Tibial nerve (tissue), 4 donors: Measurements from ENCODE around the gene SUGCT. TPM values are rescaled to one million over a fixed set of nuclear protein-coding genes. Genes with fewer than 3 reads are reported as not detected.

Experiments
- DNase-seq, 2 donors: peaks; one replicate each; pipeline ENCODE4 v3.0.0-alpha.2; 2019; ENCODE audit warnings: low spot score in 2 of 2
- H3K27ac ChIP-seq, 4 donors: fragments of 200-600 bp; sonication (generic) in 3 of 4; one replicate each; pipeline ENCODE4 v1.5.1; 2017 to 2019; ENCODE audit warnings: mild to moderate bottlenecking in 1 of 4
- H3K27me3 ChIP-seq, 2 donors: fragments of 200-600 bp; sonication (generic) in 1 of 2; one replicate each; pipeline versions ENCODE4 v1.5.1 to v1.6.0; 2017 to 2019
- H3K36me3 ChIP-seq, 3 donors: fragments of 200-600 bp; sonication (generic); one replicate each; pipeline ENCODE4 v1.5.1; 2018 to 2019
- H3K4me1 ChIP-seq, 4 donors: fragments of 200-600 bp; sonication (generic) in 3 of 4; one replicate each; pipeline ENCODE4 v1.5.1; 2017 to 2019
- H3K4me3 ChIP-seq, 4 donors: fragments of 200-600 bp; sonication (generic) in 3 of 4; one replicate each; pipeline ENCODE4 v1.5.1; 2017 to 2019; ENCODE audit warnings: mild to moderate bottlenecking in 1 of 4, moderate library complexity in 1 of 4
- H3K9me3 ChIP-seq, 4 donors: fragments of 200-600 bp; sonication (generic) in 3 of 4; one replicate each; pipeline ENCODE4 v1.5.1; 2017 to 2019
- EP300 ChIP-seq, 2 donors: sonication (generic); formaldehyde crosslinking; IDR thresholded peaks; one replicate each; pipeline ENCODE4 v1.6.1; 2017; ENCODE audit warnings: antibody characterized with exemption in 2 of 2, mild to moderate bottlenecking in 1 of 2
- POLR2A ChIP-seq, 2 donors: fragments of 450-650 bp; IDR thresholded peaks; one replicate each; pipeline ENCODE4 v1.6.1; 2017; ENCODE audit warnings: antibody characterized with exemption in 2 of 2, mild to moderate bottlenecking in 2 of 2, moderate library complexity in 2 of 2
- WGBS, 2 donors: methylation state at CpG; one replicate each; pipeline ENCODE4 v1.1.5; 2018; 5-methylcytosine and 5-hydroxymethylcytosine counted together
- total RNA-seq, 4 donors: library from RNA; depleted of rRNA; stranded (reverse); fragments of >200 nt; gene quantifications; one replicate each; pipeline ENCODE4 v1.1.0, GENCODE V29; 2016
- TF ChIP-seq, protein P1 (sequence below), 5 experiments: fragments of 200-600 bp in 3 of 5; fragments of 450-650 bp in 2 of 5; sonication (generic) in 3 of 5; IDR thresholded peaks; one replicate each; pipeline ENCODE4 v1.5.1; 2016 to 2019; ENCODE audit warnings: antibody characterized with exemption in 5 of 5, mild to moderate bottlenecking in 3 of 5, moderate library complexity in 2 of 5

Gene SUGCT
- total RNA-seq, 4 donors from 2014 or later, result 2.7 to 20.8 (median 6.2) TPM

DNA sequence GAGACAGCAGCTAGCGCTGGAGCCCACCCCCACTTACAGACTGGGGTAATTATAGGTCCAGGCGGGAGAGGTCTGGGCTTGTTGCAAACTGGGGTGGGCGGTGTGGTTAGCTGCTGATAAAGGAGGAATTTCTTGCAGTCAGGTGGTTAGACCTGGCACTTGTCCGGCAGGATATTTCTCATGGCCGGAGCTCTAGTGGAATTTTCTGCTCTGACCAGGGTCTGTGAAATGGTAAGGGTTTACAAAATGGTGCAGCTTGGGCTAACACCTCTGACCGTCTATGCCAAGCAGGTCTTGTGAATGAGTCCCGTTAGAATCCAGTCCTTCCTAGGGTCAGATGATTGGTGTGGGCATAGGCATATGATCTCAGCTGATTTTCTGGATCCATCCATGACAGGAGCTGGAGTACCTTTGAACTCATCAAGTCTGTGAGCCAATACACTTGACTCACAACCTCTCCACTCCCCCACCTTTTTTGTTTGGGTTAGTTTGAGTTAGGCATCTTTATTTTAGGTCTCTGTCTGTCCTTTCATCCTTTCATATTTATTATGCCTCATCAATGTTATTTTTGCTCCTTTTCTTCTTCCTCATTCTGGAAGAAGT lies 213.4 kb downstream of the SUGCT start:
- Histone ChIP-seq H3K27ac (no peak overlapping the region), H3K36me3 (no peaks in the 10 kb centered on the region), H3K9me3 (no peaks in the 10 kb centered on the region), H3K4me3 (no peak overlapping the region), H3K4me1 (no peaks in the 10 kb centered on the region), H3K27me3 (no peaks in the 10 kb centered on the region)
- DNase-seq, result no peak
- TF ChIP-seq EP300 (IDR thresholded peaks at IDR 0.05) (no peak), POLR2A (IDR thresholded peaks at IDR 0.05) (no peak)
- TF ChIP-seq, protein P1, sequence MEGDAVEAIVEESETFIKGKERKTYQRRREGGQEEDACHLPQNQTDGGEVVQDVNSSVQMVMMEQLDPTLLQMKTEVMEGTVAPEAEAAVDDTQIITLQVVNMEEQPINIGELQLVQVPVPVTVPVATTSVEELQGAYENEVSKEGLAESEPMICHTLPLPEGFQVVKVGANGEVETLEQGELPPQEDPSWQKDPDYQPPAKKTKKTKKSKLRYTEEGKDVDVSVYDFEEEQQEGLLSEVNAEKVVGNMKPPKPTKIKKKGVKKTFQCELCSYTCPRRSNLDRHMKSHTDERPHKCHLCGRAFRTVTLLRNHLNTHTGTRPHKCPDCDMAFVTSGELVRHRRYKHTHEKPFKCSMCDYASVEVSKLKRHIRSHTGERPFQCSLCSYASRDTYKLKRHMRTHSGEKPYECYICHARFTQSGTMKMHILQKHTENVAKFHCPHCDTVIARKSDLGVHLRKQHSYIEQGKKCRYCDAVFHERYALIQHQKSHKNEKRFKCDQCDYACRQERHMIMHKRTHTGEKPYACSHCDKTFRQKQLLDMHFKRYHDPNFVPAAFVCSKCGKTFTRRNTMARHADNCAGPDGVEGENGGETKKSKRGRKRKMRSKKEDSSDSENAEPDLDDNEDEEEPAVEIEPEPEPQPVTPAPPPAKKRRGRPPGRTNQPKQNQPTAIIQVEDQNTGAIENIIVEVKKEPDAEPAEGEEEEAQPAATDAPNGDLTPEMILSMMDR (IDR thresholded peaks at IDR 0.05), result no peak
- 91 to 94% methylated on average over 7 of the region's 7 CpGs for WGBS, 2 donors

DNA sequence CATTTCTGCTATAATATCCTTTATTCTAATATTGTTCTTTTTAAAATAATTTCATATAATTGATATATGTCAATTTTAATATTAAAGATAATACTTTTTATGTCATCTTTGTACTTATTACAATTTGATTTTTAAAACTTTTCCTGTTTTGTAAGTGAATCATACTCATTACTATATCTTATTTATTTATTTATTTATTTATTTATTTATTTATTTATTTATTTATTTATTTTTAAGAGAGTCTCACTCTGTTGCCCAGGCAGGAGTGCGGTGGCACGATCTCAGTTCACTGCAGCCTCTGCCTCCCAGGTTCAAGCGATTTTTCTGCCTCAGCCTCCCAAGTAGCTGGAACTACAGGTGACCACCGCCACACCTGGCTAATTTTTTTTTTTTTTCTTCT lies 215.3 kb downstream of the SUGCT start:
- Histone ChIP-seq H3K36me3 (no peaks in the 10 kb centered on the region), H3K9me3 (no peaks in the 10 kb centered on the region), H3K4me3 (no peak overlapping the region), H3K27me3 (no peaks in the 10 kb centered on the region), H3K4me1 (no peaks in the 10 kb centered on the region), H3K27ac (no peak overlapping the region)
- 93 to 96% methylated on average over 4 of the region's 4 CpGs for WGBS, 2 donors
- DNase-seq, result no peak
- TF ChIP-seq EP300 (IDR thresholded peaks at IDR 0.05), result no peak
- no peak for TF ChIP-seq POLR2A (IDR thresholded peaks at IDR 0.05)
- TF ChIP-seq, protein P1 (IDR thresholded peaks at IDR 0.05), result no peak

DNA sequence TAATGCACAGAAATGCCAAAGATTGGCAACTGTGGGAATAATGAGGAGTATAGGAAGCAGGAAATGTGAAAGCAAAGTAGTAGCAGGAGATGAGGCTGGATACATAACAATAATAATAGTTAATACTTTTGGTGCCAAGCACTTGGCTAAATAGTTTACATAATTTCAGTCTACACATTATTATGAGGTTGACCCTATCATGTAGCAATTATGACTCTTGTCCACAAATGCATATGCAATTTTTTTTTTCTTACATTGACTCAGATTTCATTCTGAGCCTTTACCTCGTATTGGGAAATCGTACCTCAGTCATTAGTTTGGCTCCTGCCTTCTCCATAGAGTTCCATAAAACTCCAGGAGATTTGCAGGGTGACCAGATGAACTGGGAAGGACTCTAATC lies 219.9 kb downstream of the SUGCT start:
- no peaks in the 10 kb centered on the region for H3K9me3 ChIP-seq
- no peak for DNase-seq
- no peak overlapping the region for H3K27ac ChIP-seq
- WGBS, 2 donors, result 86% methylated on average over 2 of the region's 2 CpGs
- H3K36me3 ChIP-seq, result no peaks in the 10 kb centered on the region
- H3K27me3 ChIP-seq, result no peaks in the 10 kb centered on the region
- TF ChIP-seq, protein P1 (IDR thresholded peaks at IDR 0.05), result no peak
- TF ChIP-seq POLR2A (IDR thresholded peaks at IDR 0.05), result no peak
- no peak for TF ChIP-seq EP300 (IDR thresholded peaks at IDR 0.05)
- peaks cover 0 to 4% (median 0%) of the 10 kb centered on the region in 4 donors for H3K4me1 ChIP-seq
- no peak overlapping the region for H3K4me3 ChIP-seq

GRCh38 chr7:40356312-40356711 lies 221.5 kb downstream of the SUGCT start:
- Histone ChIP-seq H3K4me1 (peaks cover 0 to 4% (median 0%) of the 10 kb centered on the region in 4 donors), H3K27ac (no peak overlapping the region), H3K36me3 (no peaks in the 10 kb centered on the region), H3K4me3 (no peak overlapping the region), H3K9me3 (no peaks in the 10 kb centered on the region), H3K27me3 (no peaks in the 10 kb centered on the region)
- 89 to 92% methylated on average over 3 of the region's 3 CpGs for WGBS, 2 donors
- TF ChIP-seq EP300 (IDR thresholded peaks at IDR 0.05) (no peak), POLR2A (IDR thresholded peaks at IDR 0.05) (no peak)
- TF ChIP-seq, protein P1 (IDR thresholded peaks at IDR 0.05), result no peak
- no peak for DNase-seq

GRCh38 chr7:40356871-40357709 lies 222.3 kb downstream of the SUGCT start:
- WGBS, 2 donors, result 80% methylated on average over 6 of the region's 6 CpGs
- Histone ChIP-seq H3K9me3 (peaks cover 0 to 5% (median 0%) of the 10 kb centered on the region in 4 donors), H3K27ac (no peak overlapping the region), H3K27me3 (no peaks in the 10 kb centered on the region), H3K4me1 (peaks cover 0 to 4% (median 0%) of the 10 kb centered on the region in 4 donors), H3K4me3 (no peak overlapping the region), H3K36me3 (no peaks in the 10 kb centered on the region)
- DNase-seq, result no peak
- TF ChIP-seq POLR2A (IDR thresholded peaks at IDR 0.05), result no peak
- TF ChIP-seq, protein P1 (IDR thresholded peaks at IDR 0.05), result no peak
- TF ChIP-seq EP300 (IDR thresholded peaks at IDR 0.05), result no peak
